ENCODE results near the gene AGR3.
"Not testable (repeated sequence)": the region's sequence is repeated elsewhere in the genome, so short reads cannot be mapped to it uniquely, and the experiment has no call there.

The AGR3 gene

DNA sequence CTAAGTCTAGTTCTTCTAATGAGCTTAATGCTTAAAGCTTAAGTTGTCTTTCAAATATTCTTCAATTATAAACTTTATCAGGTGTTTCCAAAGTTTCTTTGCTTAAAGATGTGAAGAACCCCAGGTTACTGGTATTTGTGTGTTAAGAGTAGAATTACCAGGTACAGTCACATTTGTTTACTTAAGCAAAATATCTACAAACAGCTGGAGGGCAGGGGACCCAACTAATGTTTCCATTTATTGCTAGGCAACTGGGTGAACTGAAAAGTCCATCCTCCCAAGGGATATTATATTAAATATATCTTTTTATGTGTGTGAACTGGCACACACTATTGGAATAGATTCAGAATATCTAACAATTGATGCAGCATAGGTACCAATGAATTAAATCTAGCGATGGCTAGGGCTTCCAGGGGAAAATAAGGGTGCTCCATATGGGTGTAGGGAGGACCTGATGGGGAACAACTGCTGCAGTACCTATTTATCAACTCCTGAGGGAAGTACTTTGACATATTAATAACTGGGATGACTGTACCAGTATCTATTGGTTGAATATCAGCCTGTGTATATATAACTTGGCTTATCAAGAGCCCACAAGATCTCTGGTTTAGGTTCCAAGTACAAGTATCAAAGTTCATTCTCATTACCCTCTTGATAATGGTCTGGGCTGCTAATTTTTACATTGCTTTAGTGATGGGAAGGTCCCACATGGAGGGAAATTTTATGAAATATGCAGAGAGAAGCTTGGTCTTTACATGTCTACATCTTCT, 10.3 kb upstream of the AGR3 start:
- no peak for DNase-seq (ENCODE audit: low read depth in 2 of 3, low spot score in 2 of 3)

DNA sequence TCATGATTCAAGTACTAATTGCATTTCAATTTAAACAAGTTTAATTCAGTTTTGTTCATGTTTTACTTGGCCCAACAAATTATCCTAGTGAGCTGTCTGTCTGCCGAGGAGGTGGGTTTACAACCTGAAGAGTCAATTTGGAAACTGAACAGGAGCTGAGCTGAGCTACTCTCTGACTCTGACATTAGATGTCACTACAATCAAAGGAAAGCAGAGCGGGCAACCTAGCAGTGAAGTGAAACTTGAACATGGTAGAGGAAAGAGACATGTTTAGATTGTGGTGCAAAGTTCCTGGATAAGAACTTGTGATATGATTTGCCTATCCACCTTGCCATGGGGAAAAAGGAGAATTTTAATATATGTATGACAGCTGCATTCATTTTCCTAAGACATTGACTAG, 9.6 kb upstream of the AGR3 start:
- DNase-seq (ENCODE audit: low read depth in 2 of 3, low spot score in 2 of 3) = no peak

DNA sequence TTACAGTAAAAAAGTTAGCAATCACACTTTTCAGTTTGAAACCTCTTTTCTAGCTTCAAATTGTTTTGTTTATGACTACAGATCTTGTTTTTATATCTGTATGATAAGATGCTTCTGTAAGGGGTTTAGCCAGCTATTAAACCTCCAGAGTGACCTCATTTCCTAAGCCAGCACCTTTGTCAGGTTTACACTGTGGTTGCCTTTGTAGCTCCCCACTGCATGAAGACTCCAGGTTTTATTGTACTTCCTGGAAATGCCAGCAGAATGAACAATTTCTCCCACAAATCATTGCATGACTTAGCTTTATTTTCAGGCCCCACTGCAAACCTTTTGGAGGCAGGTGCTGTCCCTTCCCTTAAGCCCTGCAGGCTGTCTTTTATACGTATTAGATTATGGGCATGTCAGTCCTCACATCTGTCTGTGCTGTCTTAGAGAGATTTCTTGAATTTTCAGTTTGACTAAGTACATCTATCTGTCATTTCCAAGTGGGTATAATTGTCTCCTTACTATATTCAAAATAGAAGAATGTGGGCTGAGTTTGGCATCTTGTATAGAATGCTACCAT, 8.2 kb upstream of the AGR3 start:
- DNase-seq (ENCODE audit: low read depth in 2 of 3, low spot score in 2 of 3) = no peak

DNA sequence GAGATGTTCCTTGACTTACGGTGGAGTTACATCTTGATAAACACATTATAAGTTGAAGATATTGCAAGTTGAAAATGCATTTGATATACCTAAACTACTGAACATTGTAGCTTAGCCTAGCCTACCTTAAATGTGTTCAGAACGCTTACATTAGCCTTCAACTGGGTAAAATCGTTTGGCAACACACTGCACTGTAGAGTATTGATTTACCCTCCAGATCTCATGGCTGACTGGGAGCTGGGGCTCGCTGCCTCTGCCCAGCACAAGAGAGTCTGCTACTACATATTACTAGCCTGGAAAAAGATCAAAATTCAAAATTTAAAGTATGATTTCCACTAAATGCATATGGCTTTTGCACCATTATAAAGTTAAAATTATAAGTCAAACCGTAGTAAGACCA, 7.5 kb upstream of the AGR3 start:
- no peak for DNase-seq (ENCODE audit: low read depth in 2 of 3, low spot score in 2 of 3)

DNA sequence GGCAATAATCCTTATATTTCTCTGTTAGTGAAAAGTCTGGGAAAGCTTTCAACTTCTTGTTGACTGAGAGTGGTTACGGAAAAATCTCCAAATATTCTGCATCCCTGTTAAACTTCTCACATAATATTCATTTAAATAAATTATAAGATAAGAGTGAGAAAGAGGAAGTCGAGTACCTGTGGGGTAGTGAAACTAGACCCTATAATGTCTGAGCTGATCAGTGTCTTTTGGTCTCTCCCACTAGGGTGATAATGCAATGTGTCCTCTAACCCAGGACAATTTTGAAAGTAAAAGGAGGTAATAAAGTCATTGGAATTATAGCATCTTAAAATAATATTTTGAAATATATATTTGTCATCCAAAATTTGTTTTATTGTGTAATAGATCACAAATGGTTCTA, 2.1 kb upstream of the AGR3 start:
- no peak for DNase-seq (ENCODE audit: low read depth in 2 of 3, low spot score in 2 of 3)

DNA sequence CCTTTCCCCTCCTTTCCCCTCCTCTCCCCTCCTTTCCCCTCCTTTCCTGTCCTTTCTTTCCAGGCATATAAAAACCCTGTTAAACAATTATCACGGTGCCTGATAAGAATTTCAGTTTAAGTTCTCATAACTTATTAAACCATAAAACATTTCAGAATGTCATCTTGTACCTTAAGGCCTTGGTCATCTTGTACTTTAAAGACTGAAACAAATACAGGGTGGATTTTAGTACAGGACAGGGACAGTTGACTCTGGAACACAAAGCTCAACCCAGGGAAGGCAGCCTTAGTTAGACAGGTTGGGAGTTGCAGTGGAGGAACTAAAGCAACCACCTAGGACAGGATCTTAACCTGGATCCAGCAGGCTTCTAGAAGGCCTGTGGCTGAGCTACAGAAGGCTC, 1.2 kb downstream of the AGR3 start:
- no peak for DNase-seq (ENCODE audit: low read depth in 2 of 3, low spot score in 2 of 3)

DNA sequence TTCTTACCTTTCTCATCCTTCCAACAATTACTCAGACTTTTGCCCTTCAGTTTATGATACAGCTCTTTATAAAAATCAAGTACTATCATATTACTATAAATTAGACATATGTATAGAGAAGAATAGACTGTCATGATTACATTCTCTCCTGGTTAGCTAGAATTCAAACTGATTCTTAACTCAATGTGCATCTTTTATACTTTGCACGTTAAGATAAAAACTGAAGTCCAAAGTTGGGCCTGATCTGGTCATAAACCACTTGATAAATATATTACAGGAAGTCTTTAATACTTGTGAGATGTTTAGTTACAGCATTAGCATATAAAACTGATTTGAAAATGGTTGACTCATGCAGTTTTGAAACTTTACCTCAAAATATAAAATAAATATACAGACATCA, 2.6 kb downstream of the AGR3 start:
- DNase-seq (ENCODE audit: low read depth in 2 of 3, low spot score in 2 of 3) = no peak

DNA sequence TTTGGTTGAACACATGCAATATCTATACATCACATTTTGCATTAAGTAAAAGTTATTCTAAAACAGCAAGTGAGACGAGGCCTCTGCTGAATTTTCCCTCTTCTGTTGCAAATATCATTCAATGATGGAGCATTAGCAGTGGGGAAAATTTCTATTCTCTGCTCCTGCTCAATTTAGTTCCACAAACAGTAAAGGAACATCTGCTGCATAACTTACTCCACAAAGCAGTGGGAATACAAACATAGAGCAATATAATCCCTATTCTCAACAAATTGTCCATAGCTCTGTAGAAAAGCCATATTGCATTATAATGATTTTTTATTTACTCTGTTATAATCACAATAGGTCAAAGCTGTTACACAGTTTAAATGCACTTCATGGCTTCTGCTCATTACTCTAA, 5.9 kb downstream of the AGR3 start:
- DNase-seq (ENCODE audit: low read depth in 2 of 3, low spot score in 2 of 3) = no peak

DNA sequence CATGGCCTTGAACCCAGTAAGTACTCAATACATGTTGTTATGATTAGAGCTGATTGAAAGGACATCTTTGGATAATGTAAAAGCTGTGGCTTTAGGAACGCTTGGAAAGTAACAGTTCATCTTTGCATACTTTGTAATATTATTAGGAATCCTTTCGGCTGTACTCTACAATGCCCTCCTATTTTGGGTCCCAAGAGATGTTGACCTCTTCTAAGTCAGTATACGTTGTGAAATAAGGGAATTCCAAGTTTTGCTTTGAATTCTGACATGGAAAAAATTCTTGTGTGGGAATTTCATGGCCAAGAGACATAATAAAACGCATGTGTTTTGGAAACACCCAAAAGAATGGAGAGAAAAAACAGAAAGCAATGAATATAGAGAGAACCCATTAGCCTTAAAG, 7.7 kb downstream of the AGR3 start:
- no peak for DNase-seq (ENCODE audit: low read depth in 2 of 3, low spot score in 2 of 3)

DNA sequence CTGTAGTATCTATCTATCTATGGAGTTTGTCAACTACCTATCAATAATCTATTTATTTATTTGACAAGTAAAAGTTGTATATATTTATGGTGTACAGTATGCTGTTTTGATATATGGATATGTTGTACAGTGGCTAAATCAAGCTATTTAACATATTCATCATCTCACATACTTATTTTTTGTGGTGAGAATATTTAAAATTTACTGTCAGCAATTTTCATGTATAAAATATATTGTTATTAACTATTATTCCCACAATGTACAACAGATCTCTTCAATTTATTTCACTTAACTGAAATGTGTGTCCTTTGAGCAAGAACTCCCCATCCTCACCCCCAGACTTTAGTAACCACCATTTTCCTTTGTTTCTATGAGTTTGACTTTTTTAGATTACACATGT, 14.5 kb downstream of the AGR3 start:
- no peak for DNase-seq (ENCODE audit: low read depth in 2 of 3, low spot score in 2 of 3)

DNA sequence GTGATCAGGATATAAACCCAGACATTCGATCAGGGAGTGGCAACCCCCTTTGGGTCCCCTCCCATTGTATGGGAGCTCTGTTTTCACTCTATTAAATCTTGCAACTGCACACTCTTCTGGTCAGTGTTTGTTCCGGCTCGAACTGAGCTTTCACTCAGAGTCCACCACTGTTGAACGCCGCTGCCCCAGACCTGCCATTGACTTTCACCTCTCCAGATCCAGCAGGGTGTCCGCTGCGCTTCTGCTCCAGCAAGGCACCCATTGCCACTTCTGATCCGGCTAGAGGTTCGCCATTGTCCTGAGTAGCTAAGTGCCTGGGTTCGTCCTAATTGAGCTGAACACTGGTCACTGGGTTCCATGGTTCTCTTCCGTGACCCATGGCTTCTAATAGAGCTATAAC, 28.6 kb downstream of the AGR3 start:
- not testable (repeated sequence) for DNase-seq (ENCODE audit: low read depth in 2 of 3, low spot score in 2 of 3)

DNA sequence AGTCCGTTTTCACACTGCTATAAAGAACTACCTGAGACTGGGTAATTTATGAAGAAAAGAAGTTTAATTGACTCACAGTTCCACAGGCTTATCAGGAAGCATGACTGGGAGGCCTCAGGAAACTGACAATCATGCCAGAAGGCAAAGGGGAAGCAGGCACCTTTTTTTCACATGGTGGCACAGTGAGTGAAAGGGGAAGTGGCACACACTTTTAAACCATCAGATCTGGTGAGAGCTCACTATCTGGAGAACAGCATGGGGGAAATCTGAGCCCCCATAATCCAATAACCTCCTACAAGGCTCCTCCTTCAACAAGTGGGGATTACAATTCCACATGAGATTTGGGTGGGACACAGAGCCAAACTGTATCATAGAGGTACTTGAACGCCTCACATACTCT, 30.0 kb downstream of the AGR3 start:
- DNase-seq (ENCODE audit: low read depth in 2 of 3, low spot score in 2 of 3) = no peak

DNA sequence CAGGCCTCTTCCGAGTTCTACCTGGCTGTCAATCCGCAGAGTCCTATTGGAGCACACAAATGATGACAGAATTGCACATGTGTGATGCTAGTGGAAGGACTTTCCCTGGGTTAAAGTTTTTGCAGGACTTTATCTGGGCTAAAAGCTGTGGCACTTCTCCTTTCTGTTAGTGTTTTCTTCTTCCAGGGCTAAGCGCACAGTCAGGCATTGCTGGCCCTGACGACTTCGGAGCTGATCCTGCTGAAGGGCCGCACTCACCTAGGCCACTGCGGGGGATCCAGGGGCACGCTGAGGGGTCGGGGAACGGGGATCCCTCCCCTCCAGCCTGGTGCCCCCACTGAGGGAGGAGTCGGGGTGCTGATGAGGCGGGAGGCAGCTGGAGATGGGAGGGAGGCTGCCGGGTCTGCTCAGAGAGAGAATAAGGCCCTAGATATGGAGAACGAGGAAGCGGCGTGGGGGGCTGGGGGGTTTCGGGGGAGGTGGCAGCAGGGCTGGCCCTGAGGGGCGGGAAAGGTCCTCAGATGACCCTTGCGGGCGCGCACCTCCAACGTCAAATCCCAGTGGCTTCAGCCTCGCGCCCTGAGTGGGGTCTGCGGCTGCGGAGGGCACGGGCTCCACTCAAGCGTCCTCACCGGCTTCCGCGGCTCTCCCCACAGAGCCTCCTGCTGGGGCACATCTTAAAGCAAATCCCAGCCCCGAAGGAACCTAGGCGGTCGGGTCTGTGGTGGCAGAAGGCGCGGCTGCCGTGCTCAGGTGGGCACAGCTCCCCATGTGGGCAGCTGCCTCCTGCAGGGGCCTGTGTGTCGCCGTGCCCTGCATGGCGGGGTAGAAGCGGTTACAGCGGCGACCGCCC, 30.9 kb downstream of the AGR3 start:
- no peak for DNase-seq (ENCODE audit: low read depth in 2 of 3, low spot score in 2 of 3)

DNA sequence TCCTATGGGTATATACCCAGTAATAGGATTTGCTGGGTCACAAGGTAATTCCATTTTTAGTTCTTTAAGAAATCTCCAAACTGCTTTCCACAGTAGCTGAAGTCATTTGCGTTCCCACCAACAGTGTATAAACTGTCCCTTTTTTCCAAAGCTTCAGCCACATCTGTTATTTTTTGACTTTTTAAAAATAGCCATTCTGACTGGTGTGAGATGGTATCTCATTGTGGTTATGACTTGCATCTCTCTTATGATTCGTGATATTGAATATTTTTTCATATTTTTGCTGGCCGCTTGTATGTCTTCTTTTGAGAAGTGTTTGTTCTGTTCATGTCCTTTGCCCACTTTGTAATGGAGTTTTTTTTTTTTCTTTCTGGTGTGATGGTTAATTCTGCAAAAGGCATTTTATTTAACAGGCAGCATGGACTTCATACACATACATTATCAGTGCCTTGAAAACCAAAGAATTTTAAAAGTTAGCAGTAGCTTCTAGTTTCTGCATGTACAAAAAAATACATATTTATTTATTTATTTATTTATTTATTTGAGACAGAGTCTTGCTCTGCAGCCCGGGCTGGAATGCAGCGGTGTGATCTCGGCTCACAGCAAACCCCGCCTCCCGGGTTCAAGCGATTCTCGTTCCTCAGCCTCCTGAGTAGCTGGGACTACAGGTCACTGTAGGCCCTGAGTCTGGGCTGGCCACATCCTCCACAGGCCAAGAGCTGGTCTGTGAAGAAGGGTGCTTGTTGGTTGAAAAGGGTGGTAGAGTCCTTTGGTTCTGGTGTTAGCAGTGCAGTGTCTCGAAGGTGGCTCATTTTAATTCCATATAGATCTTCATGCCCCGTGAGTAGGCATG, 32.3 kb downstream of the AGR3 start:
- DNase-seq (ENCODE audit: low read depth in 2 of 3, low spot score in 2 of 3) = no peak

DNA sequence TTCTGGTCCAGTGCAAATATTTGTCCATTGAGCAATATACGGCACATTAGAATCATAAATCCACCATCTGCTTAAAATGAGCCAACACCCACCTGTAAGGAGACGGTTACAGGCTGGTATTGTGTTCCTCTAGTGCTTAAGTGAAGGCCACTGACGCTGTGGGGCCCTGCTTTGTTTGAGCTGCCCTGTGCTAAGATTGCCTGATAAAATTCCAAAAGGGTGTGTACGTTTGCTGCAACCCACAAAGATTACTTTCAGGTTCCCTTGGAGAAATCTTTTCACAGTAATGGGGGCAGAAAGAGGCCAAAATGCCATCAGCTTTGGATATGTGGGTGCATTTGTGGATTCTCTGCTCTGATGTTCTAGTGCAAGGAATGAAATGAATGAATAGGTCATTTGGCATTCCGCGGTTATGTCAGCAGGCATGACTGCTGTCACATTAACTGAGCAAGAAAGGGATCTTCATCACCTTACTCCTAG, 34.4 kb downstream of the AGR3 start:
- DNase-seq (ENCODE audit: low read depth in 2 of 3, low spot score in 2 of 3) = no peak

DNA sequence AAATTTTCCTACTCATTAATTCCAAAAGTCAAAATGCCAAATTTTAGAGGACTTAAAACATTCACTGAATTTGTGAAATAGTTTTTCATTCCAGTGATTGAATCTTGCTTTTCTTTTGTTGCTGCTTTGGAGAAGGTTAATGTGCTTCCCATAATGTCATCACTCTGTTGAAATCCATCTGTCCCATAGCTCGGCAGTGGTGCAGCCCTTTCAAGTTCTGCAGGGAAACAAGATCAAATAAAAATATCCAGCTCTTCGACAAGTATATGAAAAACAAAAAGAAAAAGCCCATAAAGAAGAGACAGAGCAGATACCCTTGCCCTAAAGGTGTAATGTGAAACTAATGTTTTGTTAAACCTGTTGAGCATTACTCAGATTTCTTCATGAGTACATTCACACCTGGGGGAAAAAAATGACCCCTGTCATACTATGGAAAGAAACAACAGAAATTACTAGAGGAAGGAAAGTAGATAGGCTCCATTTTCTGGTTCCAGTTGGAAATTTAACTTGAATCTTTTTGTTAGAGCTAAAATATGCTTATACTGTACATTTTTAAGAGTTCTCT, 35.1 kb downstream of the AGR3 start:
- DNase-seq (ENCODE audit: low read depth in 2 of 3, low spot score in 2 of 3) = no peak

DNA sequence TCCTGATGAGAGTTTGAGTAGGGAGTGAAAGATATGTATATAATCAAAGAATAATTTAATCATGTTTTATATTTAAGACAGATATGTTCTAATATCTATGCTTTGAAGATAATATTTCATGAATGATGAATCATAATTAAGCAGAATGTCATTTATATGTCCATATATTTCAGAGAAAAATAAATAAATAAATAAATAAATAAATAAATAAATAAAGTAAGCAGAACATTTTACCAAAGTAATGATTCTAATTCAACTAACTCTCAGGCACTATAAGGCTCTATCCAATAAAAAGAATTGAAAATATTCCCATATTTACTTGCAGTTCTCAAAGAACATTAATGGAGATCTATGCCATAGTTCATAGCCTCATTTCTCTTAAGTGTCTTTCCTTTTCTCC, 36.0 kb downstream of the AGR3 start:
- no peak for DNase-seq (ENCODE audit: low read depth in 2 of 3, low spot score in 2 of 3)

DNA sequence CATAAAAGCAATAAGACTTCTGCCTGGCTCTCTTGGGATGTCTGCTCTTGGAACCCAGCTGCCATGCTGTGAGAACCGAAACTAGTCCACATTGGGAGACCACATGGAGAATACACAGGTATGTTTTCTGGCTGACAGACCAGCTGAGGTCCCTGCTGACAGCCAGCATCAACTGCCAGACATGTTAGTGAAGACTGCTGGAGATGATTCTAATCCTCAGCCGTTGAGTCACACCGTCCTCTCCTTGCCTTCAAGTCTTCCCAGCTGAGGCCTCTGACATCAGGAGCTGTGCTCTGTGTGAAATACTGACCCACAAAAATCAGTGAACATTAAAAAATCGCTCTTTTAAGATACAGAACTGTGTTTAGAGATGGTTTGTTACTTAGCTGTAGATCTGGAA, 40.1 kb downstream of the AGR3 start:
- DNase-seq (ENCODE audit: low read depth in 2 of 3, low spot score in 2 of 3) = no peak

DNA sequence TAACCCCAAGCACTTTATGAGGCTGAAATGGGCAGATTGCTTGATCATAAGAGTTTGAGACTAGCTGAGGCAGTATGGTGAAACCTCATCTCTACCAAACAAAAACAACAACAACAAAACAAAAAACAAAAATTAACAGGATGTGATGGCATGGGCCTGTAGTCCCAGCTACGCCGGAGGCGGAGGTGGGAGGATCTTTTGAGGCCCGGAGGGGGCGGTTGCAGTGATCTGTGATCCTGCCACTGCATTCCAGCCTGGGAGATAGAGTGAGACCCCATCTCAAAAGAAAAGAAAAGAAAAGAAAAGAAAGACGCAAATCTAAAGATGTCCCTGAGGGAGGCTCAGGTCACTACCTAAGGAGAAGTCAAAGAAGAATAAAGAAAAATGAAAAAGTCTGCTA, 41.7 kb downstream of the AGR3 start:
- DNase-seq (ENCODE audit: low read depth in 2 of 3, low spot score in 2 of 3) = no peak

DNA sequence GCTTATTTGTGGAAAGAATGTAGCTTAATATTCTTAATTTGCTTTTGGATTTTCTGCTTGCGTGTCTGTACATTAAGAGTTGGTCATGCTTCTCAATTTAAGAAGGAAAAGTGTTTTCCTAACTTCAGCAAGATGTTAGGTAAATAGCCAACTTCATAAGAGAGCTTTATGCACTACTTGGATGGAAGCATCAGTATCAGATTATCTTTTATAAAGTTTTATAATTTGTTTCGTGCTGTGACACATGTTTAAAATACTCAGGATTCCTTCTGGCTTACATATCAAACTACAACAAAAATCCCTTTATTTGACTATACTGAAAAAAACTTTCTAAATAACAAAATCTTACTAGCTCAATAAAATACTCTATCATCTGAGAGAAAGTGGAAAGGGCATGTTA, 42.1 kb downstream of the AGR3 start:
- no peak for DNase-seq (ENCODE audit: low read depth in 2 of 3, low spot score in 2 of 3)

DNA sequence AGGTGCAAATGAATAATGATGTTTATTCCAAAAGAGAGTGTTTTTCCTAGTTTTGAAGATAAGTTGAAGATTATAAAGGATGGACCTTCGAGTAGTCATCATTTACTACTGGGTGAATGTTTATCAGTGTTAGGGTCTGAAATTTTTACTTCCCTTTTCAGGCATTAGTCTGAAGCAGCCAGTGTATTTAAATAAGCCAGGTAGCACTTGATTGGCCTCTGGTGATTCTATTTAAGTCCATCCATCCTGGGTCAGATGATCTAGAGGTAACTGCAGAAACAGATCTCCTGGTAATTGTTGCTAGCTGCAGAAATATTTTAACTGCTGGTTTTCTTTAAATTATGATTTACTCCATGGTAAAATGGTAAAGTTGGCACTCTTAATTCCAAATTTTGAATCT, 42.9 kb downstream of the AGR3 start:
- DNase-seq (ENCODE audit: low read depth in 2 of 3, low spot score in 2 of 3) = no peak
